ENCODE measurements around the gene EDA.
"Not testable (repeated sequence)": the region's sequence is repeated elsewhere in the genome, so short reads cannot be mapped to it uniquely, and the experiment has no call there.

EDA gene

DNA sequence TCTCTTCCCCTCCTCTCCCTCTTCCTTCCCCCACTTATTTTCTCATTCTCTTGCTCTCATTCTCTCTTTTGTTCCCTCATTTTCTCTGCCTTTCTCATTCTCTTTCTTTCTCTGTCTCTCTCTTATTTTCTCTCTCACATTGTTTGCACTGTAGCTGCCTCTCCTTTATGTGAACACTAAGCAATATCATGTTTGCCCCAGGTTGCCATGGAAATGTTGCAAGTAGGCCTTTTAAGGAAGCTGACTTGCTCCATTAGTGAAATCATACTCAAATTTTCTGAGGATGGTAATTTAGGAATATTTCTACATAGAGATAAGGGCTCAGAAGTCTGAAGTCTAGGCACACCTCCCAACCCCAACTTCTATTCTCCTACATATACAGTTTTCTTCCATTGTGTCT, 130.1 kb downstream of the EDA start:
- DNase-seq (ENCODE audit: low read depth), result no peak

- DNase-seq (ENCODE audit: low read depth), result no peak
Observed at GRCh38 chrX:69748055-69748454, 132.1 kb downstream of the EDA start.

DNA sequence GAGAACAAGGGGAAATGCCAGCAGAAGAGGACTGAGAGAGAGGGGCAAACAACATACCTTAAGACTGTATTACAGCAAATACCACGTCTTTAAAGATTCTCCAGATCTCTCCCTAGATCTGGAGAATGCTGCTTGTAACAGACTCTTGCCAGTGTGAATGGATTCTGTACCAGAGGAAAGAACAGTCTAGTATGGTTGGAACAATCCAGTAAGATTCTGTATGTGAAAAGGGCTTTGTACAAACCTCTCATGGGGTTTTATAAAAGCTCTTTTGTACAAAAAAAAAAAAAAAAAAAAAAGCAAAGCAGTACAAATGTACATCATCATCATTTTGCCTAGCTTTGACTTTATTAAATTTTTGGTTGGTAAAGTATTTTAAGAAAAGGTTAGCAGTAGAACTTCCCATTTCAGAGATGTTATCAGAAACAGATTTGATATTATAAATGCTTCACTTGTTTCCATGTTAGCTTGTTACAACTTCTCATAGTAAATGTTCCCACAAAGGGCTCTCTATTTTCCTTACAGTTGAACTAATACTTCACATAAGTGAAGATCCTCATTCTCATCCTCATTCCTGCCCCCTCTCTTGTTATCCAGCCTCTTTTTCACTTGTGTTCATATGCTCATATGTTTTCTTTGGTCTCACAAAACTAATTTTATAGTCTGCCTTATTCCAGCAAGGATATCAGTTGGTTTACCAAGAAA, 144.2 kb downstream of the EDA start:
- DNase-seq (ENCODE audit: low read depth), result no peak

DNA sequence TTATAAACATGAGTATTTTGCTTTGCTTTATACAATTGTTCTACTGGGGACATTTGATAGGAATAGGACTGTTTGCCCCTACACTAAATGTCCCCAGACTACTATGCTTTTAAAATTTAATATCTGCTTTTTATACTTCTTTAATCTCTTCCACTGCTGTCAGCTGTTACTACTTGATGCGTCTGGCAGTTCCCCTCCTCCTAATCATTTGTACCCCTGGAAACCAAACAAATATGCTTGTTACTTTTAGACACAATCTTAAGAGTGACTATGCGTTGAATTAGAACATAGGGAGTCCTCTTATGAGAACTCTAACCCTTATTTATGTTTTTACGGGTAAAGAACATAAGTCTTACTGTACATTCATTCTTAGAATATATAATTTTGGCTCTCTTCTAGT, 145.7 kb downstream of the EDA start:
- DNase-seq (ENCODE audit: low read depth), result no peak

- no peak for DNase-seq (ENCODE audit: low read depth)
Observed at GRCh38 chrX:69762340-69762739, 146.4 kb downstream of the EDA start.

- DNase-seq (ENCODE audit: low read depth), result no peak
Observed at GRCh38 chrX:69793260-69793935, 177.5 kb downstream of the EDA start.

DNA sequence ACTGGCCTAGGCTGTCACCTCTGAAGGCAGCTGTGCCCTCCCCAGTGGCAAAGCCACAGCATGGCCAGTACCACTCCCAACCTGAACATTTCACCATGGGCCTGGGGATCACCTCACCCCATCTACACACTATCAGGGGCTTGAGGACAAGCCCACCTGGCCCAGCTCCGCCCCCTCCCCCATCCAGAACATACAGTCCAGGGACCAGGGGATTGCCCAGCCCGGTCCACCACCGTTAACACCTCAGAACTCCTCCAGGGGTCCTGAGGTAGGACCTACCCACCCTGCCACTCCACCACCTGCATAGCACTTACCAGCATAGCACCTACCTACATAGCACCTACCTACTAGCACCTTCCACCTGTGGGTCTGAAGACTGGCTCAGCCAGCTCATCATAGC, 179.8 kb downstream of the EDA start:
- DNase-seq (ENCODE audit: low read depth), result no peak

DNA sequence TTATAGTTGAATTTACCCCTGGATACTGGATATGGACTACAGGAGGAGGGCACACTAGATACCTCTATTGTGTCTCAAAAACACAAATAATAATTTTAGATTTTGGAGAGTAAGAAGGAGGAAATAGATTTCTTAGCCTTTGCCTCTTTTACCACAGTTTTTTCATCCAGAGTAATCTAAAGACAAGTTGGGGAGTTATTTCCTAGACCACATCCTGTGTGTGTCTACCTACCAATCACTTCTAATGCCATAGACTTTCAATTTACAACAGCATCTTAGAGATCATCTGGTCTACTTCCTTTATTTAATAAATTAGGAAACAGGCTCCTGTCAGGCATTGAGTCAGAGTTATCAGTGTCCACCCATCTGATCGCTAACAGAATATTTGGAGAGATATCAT, 191.5 kb downstream of the EDA start:
- DNase-seq (ENCODE audit: low read depth), result peak; percentile 11

DNA sequence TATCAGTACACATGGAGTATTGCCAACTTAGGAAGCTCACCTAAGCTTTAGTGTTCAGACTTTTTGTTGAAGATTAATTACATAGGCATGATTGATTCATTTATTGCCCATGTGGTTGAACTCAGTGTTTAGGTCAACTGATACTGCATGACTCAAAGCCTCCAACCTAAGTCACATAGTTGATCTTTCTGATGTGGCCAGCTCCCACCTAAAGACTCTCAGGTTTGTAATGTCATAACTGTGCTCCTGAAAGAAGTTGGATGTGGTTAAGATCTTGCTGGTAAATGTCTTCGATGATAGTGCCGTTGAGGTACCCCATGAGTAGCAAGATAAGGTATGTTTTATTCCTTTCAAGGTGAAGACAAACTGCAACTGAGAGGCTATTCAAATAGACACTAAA, 192.5 kb downstream of the EDA start:
- no peak for DNase-seq (ENCODE audit: low read depth)

DNA sequence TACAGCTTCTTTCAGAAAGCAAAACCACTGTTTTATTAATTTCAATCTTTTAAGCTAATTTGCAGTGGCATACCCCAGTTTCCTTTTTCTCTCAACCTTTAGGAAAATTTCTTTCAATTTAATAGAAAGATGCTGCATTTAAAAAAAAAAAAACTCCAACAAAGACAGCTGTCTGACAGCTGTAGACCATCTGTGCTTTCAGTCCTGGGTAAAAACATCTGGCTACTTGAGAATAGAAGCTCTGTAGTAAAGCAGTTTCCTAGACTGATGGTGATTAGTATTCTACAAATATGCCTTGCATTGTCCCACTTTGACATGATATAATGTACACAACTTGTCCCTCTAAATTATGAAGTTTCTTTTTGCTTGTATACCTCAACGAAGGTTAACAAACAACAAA, 197.8 kb downstream of the EDA start:
- DNase-seq (ENCODE audit: low read depth), result no peak

DNA sequence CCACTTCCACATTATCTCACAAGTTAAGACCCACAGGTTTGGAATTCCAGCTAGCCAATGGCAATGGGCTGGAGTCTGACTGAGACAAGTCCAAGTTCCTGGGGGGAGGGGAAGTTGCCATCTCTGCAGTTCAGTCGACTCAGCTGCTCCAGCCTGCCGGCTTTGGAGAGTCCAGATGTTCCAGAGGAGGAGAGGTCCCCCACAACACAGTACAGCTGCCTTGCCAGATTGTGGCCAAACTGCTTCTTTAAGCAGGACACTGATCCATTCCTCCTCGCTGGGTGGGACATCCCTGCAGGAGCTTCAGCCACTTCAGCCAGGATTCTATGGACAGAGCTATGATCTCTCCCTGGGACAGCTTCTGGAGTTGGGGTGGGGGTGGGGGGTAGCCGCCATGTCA, 199.2 kb downstream of the EDA start:
- no peak for DNase-seq (ENCODE audit: low read depth)

- no peak for DNase-seq (ENCODE audit: low read depth)
Observed at GRCh38 chrX:69815519-69815918, 199.6 kb downstream of the EDA start.

DNA sequence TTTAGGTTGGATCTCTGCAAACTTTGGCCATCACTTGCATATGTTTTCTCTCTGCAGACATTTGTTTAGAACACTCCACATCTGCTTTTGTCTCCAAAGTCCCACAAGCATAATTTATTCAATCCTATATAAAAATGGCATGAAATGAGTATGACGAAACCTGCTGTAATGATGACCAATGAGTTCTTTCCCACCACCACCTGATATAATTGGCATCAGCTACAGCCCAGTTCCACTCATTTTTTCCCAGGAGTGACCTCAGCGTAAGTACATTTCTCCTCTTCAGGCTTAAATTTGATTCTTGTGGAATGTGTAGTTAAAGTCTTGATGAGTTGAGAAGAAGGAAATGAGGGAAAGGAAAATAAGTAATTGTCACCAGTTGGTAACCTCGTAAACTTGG, 228.7 kb downstream of the EDA start:
- no peak for DNase-seq (ENCODE audit: low read depth)

GRCh38 chrX:69859999-69860398, 244.1 kb downstream of the EDA start:
- DNase-seq (ENCODE audit: low read depth), result not testable (repeated sequence)

- DNase-seq (ENCODE audit: low read depth), result no peak
Observed at GRCh38 chrX:69876221-69876620, 260.3 kb downstream of the EDA start.

- DNase-seq (ENCODE audit: low read depth), result no peak
Observed at GRCh38 chrX:69884210-69884609, 268.3 kb downstream of the EDA start.

GRCh38 chrX:69896046-69896445, 280.1 kb downstream of the EDA start:
- DNase-seq (ENCODE audit: low read depth), result no peak

- no peak for DNase-seq (ENCODE audit: low read depth)
Observed at GRCh38 chrX:69900491-69900890, 284.6 kb downstream of the EDA start.

GRCh38 chrX:69906447-69906846, 290.5 kb downstream of the EDA start:
- no peak for DNase-seq (ENCODE audit: low read depth)

DNA sequence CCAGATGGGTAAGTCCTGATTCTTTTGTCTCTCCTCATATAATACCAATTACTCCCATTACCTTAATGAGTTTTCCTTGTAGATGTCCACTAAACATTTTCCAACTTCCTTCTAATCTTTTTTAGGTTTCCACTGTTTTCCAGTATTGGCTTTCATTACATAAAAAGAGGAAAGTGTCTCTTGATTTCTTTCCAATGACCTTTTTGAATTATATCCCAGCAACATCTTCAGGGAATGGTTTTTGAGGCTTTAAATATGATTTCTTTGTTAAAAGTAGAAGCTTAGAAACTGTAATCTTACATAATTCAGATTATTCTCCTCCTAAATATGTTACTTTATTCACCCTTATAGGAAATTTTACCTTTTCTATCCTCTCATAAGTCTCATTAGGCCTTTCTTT, 298.9 kb downstream of the EDA start:
- DNase-seq (ENCODE audit: low read depth), result no peak

DNA sequence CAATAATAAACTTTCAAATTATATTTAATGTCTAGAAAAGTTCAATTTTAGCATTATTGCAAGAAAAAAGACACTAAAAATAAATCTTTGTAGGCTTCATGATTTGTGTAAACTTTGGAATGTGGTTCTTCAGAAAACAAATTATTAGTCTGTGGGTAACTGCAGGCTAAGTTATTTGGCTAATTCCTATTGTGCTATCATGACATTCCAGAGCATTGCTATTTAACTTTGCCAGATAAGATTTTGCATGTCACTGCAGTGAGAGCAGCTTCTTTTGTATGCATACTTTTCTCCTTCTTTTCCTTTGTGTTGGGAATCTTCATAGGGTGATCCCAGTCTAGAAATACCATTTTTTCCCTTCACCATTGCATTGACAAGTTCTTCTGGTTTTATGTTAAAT, 303.8 kb downstream of the EDA start:
- no peak for DNase-seq (ENCODE audit: low read depth)

DNA sequence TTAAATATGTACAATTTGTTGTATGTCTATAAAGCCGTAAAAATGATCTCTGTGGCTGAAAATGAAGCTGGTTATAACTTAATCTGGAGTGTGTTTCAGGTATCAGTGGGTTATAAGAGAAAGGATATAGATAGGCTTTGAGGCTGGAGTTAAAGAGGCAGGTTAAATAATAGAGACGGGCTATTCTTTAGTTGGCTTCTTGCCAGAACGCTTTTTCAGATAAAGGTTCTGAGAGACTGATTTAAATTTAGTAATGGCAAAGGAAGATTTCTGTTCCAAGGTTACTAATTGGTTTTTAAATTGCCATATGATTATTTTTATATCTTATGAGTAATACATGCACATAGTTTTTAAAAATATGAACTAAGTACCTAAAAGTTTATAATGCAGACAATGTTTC, 316.4 kb downstream of the EDA start:
- no peak for DNase-seq (ENCODE audit: low read depth)

GRCh38 chrX:69948276-69948797, 332.4 kb downstream of the EDA start:
- no peak for DNase-seq (ENCODE audit: low read depth)

GRCh38 chrX:69951753-69952152, 335.8 kb downstream of the EDA start:
- no peak for DNase-seq (ENCODE audit: low read depth)
